SIG-M5 treated with dmso at 0.1 percent for 504 hours (cell line): ENCODE data around the gene TBX18.

Experiments used
- DNase-seq: peaks from one replicate; lab custom pipeline; 2025; ENCODE audit not compliant: unreplicated experiment; lab: John Stamatoyannopoulos, UW

Gene TBX18

GRCh38 chr6:84773133-84773430, 8.7 kb upstream of the TBX18 start:
- no peak for DNase-seq

- no peak for DNase-seq
These were observed 8.2 kb upstream of the TBX18 start for GRCh38 chr6:84772428-84773132.

- no peak for DNase-seq
These were observed 7.5 kb upstream of the TBX18 start for GRCh38 chr6:84771756-84772356.

GRCh38 chr6:84771125-84771755, 6.8 kb upstream of the TBX18 start:
- no peak for DNase-seq

- DNase-seq: no peak
These were observed 6.1 kb upstream of the TBX18 start for GRCh38 chr6:84770521-84770920.

GRCh38 chr6:84769306-84769705, 4.9 kb upstream of the TBX18 start:
- no peak for DNase-seq

- DNase-seq: no peak
These were observed 4.2 kb upstream of the TBX18 start for GRCh38 chr6:84768442-84769174.

GRCh38 chr6:84767526-84768201, 3.3 kb upstream of the TBX18 start:
- DNase-seq: no peak

GRCh38 chr6:84766799-84767525, 2.6 kb upstream of the TBX18 start:
- no peak for DNase-seq

GRCh38 chr6:84766118-84766798, 1.9 kb upstream of the TBX18 start:
- no peak for DNase-seq

GRCh38 chr6:84763886-84764331, 489 bp downstream of the TBX18 start:
- no peak for DNase-seq

GRCh38 chr6:84763003-84763885, 1.2 kb downstream of the TBX18 start:
- DNase-seq: no peak

- DNase-seq: no peak
These were observed 2.0 kb downstream of the TBX18 start for GRCh38 chr6:84762220-84763002.

GRCh38 chr6:84758486-84758885, 5.9 kb downstream of the TBX18 start:
- DNase-seq: no peak

- DNase-seq: no peak
These were observed 7.5 kb downstream of the TBX18 start for GRCh38 chr6:84756877-84757276.

GRCh38 chr6:84756466-84756865, 7.9 kb downstream of the TBX18 start:
- no peak for DNase-seq

- no peak for DNase-seq
These were observed 11.2 kb downstream of the TBX18 start for GRCh38 chr6:84753173-84753572.

GRCh38 chr6:84752118-84752850, 12.1 kb downstream of the TBX18 start:
- no peak for DNase-seq
